ENCODE results near the gene CABLES1. TPM values are rescaled to one million over a fixed set of nuclear protein-coding genes. Genes with fewer than 3 reads are reported as not detected.

CABLES1 gene
- total RNA-seq, 4 donors from 2014 or later: 1.5 to 11.9 (median 6.1) TPM

- H3K27me3 ChIP-seq: no peaks in the 10 kb centered on the region
- no peak overlapping the region for H3K27ac ChIP-seq
- no peak overlapping the region for H3K4me3 ChIP-seq
- TF ChIP-seq CTCF (IDR thresholded peaks at IDR 0.05) (no peak), POLR2AphosphoS5 (IDR thresholded peaks at IDR 0.05) (no peak), EP300 (IDR thresholded peaks at IDR 0.05; ENCODE audit: low read depth) (no peak), POLR2A (IDR thresholded peaks at IDR 0.05) (no peak)
- WGBS, 2 donors (ENCODE audit: low coverage in 1 of 2): 92 to 100% methylated on average over 2 to 14 of the region's 14 CpGs
- H3K9me3 ChIP-seq: no peaks in the 10 kb centered on the region
- intact Hi-C loops (cut with DNase I; ENCODE audit: low total_unique reads): no loop called here
- no peak for DNase-seq
- no peaks in the 10 kb centered on the region for H3K4me1 ChIP-seq
- H3K36me3 ChIP-seq: no peaks in the 10 kb centered on the region
- in situ Hi-C loops (cut with MboI; ENCODE audit: low pct_ligation_motif_present in 1 of 4, low pct_unique_long_range_greater_than_20kb in 1 of 4, low sequenced_read_pairs in 3 of 4): no loop called here
Observed at GRCh38 chr18:23172591-23173380, 37.5 kb downstream of the CABLES1 start.

GRCh38 chr18:23173912-23174311 lies 38.6 kb downstream of the CABLES1 start:
- TF ChIP-seq CTCF (IDR thresholded peaks at IDR 0.05) (no peak), POLR2A (IDR thresholded peaks at IDR 0.05) (no peak), EP300 (IDR thresholded peaks at IDR 0.05; ENCODE audit: low read depth) (no peak), POLR2AphosphoS5 (IDR thresholded peaks at IDR 0.05) (no peak)
- no peak overlapping the region for H3K4me3 ChIP-seq
- no peak for DNase-seq
- no peaks in the 10 kb centered on the region for H3K36me3 ChIP-seq
- H3K27ac ChIP-seq: no peak overlapping the region
- no peaks in the 10 kb centered on the region for H3K9me3 ChIP-seq
- H3K4me1 ChIP-seq: no peaks in the 10 kb centered on the region
- in situ Hi-C loops (cut with MboI; ENCODE audit: low pct_ligation_motif_present in 1 of 4, low pct_unique_long_range_greater_than_20kb in 1 of 4, low sequenced_read_pairs in 3 of 4) (no loop called here), intact Hi-C loops (cut with DNase I; ENCODE audit: low total_unique reads) (no loop called here)
- WGBS, 2 donors (ENCODE audit: low coverage in 1 of 2): 85 to 87% methylated on average over 7 of the region's 7 CpGs
- no peaks in the 10 kb centered on the region for H3K27me3 ChIP-seq

GRCh38 chr18:23176701-23177432 lies 41.6 kb downstream of the CABLES1 start:
- 85 to 100% methylated on average over 2 to 17 of the region's 17 CpGs for WGBS, 2 donors (ENCODE audit: low coverage in 1 of 2)
- no peaks in the 10 kb centered on the region for H3K27me3 ChIP-seq
- no peaks in the 10 kb centered on the region for H3K4me1 ChIP-seq
- intact Hi-C loops (cut with DNase I; ENCODE audit: low total_unique reads) (no loop called here), in situ Hi-C loops (cut with MboI; ENCODE audit: low pct_ligation_motif_present in 1 of 4, low pct_unique_long_range_greater_than_20kb in 1 of 4, low sequenced_read_pairs in 3 of 4) (no loop called here)
- H3K9me3 ChIP-seq: no peaks in the 10 kb centered on the region
- no peaks in the 10 kb centered on the region for H3K36me3 ChIP-seq
- TF ChIP-seq POLR2AphosphoS5 (IDR thresholded peaks at IDR 0.05): no peak
- H3K27ac ChIP-seq: no peak overlapping the region
- no peak for DNase-seq
- no peak overlapping the region for H3K4me3 ChIP-seq

- WGBS, 2 donors (ENCODE audit: low coverage in 1 of 2): 93 to 95% methylated on average over 4 to 13 of the region's 13 CpGs
- no peaks in the 10 kb centered on the region for H3K4me1 ChIP-seq
- H3K9me3 ChIP-seq: no peaks in the 10 kb centered on the region
- no peaks in the 10 kb centered on the region for H3K27me3 ChIP-seq
- in situ Hi-C loops (cut with MboI; ENCODE audit: low pct_ligation_motif_present in 1 of 4, low pct_unique_long_range_greater_than_20kb in 1 of 4, low sequenced_read_pairs in 3 of 4): no loop called here
- TF ChIP-seq CTCF (IDR thresholded peaks at IDR 0.05) (no peak), POLR2AphosphoS5 (IDR thresholded peaks at IDR 0.05) (no peak)
- no peak for DNase-seq
- no peak overlapping the region for H3K4me3 ChIP-seq
- intact Hi-C loops (cut with DNase I; ENCODE audit: low total_unique reads): no loop called here
- no peak overlapping the region for H3K27ac ChIP-seq
- no peaks in the 10 kb centered on the region for H3K36me3 ChIP-seq
Observed at GRCh38 chr18:23177433-23178072, 42.3 kb downstream of the CABLES1 start.

Data from transverse colon (tissue), 4 donors.